Measurements from ENCODE around the gene UNC5B.

DNA sequence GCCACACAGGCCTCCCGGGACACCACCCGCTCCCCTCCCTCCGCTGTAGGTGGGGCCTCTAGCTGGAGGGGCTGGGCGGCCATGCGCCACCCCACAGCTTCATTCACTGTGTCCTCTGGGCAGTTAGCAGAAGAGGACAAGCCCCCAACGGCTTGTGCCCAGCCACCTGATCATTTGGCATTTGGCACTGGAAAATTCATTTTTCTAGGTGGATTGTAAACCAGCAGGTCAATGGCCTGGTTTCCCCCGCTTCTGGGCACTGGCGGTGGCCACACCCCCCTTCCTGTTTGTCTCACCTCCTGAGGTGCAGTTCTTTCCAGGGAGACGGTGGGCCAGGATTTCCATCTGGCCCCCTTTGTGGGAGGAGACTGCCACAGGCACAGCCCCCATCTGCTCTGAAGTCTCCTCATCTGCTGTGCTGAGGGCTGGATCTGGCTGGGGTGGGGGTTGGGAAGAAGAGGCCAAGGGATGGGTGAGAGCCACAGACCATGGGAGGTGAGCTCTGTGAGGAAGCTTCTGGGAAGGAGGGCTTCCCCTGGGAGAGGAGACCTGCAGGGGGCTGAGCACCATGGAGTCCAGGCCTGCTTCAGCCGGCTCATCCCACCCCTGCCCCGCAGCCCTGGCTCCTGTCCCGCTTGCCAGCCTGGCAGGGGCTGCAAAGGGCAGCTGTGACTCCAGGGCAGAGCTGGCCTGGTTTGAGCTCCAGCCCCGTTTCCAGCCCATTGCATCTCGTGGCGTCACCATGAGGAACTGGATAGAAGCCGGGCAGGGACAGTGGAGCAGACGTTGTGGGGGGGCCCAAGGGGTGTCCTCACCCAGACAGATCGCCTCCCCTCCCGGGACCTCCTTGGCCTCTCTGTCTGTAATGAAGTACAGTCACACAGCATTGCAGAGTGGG lies 66.6 kb downstream of the UNC5B start:
- TF ChIP-seq CTCF (IDR thresholded peaks at IDR 0.05) = no peak
- TF ChIP-seq EP300 (IDR thresholded peaks at IDR 0.05) = no peak
- TF ChIP-seq POLR2AphosphoS5 (IDR thresholded peaks at IDR 0.05) = no peak

Measured in sigmoid colon (tissue), 4 donors.